Measurements from ENCODE around the gene NUP205.
A peak's percentile ranks its signal among the peaks of the same experiment; 100 is the strongest.

NUP205 gene

GRCh38 chr7:135539629-135540028 lies 18.1 kb upstream of the NUP205 start:
- DNase-seq (ENCODE audit: low read depth), result no peak

DNA sequence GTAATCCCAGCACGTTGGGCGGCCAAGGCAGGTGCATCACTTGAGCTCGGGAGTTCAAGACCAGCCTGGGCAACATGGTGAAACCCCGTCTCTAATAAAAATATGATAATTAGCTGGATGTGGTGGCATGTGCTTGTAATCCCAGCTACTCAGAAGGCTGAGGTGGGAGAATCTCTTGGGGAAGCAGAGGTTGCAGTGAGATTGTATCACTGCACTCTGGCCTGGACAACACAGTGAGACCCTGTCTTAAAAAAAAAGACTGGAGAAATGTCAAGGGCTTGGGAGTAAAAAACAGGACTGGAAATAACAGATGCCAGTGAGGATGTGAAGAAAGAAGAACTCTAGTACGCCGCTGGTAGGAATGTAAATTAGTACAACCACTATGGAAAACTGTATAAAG lies 16.7 kb upstream of the NUP205 start:
- no peak for DNase-seq (ENCODE audit: low read depth)

- DNase-seq (ENCODE audit: low read depth), result no peak
Observed at GRCh38 chr7:135550196-135550595, 7.5 kb upstream of the NUP205 start.

DNA sequence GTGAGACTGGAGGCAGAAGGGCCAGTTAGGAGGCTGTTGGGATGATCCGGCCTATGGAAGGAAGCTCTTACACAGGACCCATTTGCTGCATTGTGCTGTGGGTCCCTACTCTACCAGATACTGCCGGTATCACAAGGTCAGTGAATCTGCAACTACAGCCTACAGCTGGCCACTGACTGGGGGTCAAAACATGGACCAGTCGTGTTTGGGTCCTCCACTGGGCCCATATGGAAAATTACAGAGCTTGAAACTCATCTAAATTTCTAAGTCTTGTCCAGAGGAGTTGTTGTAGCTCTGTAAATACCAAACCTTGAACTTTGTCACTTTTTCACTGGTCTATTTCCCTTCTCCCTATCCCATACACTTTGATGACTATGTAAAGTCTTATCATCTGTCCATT lies 5.6 kb upstream of the NUP205 start:
- DNase-seq (ENCODE audit: low read depth), result no peak

GRCh38 chr7:135553346-135553745 lies 4.4 kb upstream of the NUP205 start:
- DNase-seq (ENCODE audit: low read depth), result no peak

DNA sequence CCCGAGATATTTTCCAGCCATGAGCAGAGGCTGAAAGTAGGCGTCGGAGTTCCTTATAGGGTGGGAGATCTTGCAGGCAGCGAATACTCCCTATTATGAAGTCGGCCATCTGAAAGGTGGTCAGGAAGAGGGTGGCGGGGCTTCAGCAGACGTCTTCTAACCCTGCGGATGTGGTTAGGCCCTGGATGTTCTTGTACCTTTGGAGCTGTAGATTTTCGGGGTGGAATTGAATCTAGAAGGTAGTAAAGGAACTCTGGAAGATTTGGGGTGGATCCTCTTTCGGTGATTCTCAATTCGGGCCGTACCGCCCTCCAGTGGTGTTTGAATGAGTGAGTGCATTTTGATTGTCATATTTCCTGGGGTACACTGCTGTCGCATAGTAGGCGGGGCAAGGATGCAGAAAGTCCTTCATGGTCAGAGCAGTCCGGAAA lies 635 bp downstream of the NUP205 start:
- peak; percentile 44 for DNase-seq (ENCODE audit: low read depth)

DNA sequence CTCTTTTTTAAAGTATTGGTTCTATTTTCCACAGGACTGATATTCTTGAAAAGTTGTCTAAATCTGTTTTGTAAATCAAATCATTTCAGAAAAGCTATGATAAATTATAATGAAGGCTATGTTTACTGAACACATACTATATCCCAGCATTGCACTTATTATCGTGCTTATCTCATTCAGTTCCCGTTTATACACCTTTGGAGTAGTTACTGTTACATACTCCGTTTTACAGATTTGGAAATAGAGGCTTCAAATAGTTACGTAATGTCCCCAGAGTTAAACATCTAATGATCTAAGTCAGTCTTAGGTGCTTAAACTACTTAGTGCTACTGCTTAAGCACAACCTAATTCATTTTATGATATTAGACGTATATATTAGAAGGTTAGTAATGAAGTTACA lies 1.2 kb downstream of the NUP205 start:
- DNase-seq (ENCODE audit: low read depth), result no peak

GRCh38 chr7:135560631-135561030 lies 2.9 kb downstream of the NUP205 start:
- DNase-seq (ENCODE audit: low read depth), result no peak

DNA sequence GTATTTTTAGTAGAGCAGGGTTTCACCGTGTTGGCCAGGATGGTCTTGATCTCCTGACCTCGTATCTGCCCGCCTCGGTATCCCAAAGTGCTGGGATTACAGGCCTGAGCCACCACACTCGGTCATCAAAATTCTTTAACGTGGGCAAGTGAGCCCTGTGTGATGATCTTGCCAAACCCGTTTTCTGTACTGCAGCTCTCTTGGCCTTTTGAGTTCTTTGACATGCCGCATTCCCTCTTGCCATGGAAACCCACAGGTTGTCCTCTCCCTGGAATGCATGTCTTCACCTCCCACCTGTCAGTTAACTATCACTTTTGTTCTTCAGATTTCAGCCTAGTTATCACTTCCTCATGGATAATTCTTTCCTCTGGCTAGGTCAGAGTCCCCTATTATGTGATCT lies 5.0 kb downstream of the NUP205 start:
- DNase-seq (ENCODE audit: low read depth), result no peak

- no peak for DNase-seq (ENCODE audit: low read depth)
Observed at GRCh38 chr7:135571834-135572233, 14.1 kb downstream of the NUP205 start.

- DNase-seq (ENCODE audit: low read depth), result no peak
Observed at GRCh38 chr7:135573541-135573940, 15.8 kb downstream of the NUP205 start.

DNA sequence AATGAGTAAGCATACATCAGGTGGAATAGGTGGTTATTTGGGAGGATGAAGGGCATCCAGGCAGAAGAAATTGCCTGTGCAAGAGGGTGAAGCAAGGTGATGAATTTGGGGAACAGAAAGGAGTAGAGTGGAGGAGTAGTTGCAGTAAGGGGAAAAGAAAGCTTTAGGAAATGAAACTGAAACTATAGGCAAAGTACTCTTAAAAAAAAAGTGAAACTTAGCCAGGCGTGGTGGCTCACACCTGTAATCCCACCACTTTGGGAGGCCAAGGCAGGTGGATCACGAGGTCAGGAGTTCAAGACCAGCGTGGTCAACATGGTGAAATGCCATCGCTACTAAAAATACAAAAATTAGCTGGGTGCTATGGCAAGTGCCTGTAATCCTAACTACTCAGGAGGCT lies 17.6 kb downstream of the NUP205 start:
- no peak for DNase-seq (ENCODE audit: low read depth)

DNA sequence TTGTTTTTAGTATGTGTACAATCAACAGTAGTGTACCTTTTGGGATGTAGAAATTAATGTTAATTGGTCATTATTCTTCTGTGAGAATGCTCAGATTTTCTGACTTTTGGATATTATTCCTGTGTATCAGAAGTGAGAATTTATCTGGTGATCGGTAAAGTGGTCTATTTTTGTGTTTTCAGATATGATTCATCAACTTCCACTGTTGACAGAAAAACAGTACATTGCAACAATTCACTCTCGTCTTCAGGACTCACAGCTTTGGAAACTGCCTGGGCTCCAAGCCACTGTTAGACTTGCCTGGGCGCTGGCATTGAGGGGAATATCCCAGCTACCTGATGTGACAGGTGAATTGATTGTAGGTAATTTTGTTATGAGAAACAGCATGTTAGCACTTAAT lies 20.9 kb downstream of the NUP205 start:
- no peak for DNase-seq (ENCODE audit: low read depth)

GRCh38 chr7:135584362-135585353 lies 26.9 kb downstream of the NUP205 start:
- DNase-seq (ENCODE audit: low read depth), result no peak

GRCh38 chr7:135597181-135597925 lies 39.6 kb downstream of the NUP205 start:
- DNase-seq (ENCODE audit: low read depth), result no peak

- DNase-seq (ENCODE audit: low read depth), result no peak
Observed at GRCh38 chr7:135597926-135598305, 40.2 kb downstream of the NUP205 start.

GRCh38 chr7:135599471-135599870 lies 41.8 kb downstream of the NUP205 start:
- DNase-seq (ENCODE audit: low read depth), result no peak

DNA sequence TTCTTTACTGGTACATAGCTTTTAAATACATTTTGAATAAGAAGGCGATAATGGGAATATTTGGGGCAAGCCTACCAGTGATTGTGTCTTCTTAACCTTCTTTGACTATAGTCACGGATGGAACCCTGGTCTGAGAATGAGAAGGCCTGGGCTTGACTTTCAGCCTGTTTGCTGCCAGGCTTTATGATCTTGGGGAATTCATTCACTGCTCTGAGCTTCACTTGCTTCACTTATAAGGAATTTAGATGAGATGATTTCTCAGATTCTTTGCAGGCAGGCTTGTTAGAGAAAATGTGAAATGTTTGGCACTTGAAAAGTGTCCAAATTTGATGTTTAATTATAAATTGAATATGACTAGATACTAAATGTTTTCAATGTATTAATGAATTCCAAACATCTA lies 42.5 kb downstream of the NUP205 start:
- DNase-seq (ENCODE audit: low read depth), result no peak

GRCh38 chr7:135601182-135601581 lies 43.5 kb downstream of the NUP205 start:
- no peak for DNase-seq (ENCODE audit: low read depth)

GRCh38 chr7:135602304-135602703 lies 44.6 kb downstream of the NUP205 start:
- DNase-seq (ENCODE audit: low read depth), result no peak

DNA sequence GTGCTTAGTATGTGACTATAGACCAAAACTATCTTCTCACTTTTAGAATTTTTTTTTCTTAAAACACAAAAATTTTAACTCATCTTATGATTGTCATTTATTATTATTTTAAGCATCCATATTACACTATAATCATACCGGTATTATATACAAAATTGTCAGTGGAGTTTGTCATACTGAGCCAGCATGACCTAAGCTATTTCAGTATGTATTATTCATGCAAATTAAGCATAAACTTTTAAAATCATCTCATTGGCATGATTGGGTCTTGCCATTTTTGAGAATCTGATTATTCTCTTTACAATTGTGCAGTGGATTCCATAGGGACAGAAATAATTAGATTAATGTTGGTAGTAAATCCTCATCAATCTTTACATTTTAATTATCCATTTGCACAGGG lies 58.4 kb downstream of the NUP205 start:
- no peak for DNase-seq (ENCODE audit: low read depth)

DNA sequence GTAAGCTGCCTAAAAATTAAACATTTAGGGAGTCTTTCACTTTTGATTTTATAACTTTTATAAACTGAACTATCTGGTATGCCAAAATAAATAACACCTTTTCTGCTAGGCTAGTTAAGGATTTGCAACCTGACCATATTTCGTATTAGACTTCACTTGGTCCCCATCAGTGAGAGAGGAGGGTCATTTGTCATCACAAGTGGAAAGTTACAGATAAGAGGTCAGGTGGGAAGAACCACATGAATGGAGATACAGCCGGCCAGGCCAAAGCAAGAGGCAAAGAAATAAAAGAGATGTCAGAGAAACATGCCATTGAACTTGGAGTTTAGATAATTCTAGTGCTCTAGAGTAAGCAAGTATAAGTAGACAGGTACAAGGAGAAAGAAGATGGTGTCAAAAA lies 60.1 kb downstream of the NUP205 start:
- no peak for DNase-seq (ENCODE audit: low read depth)

- DNase-seq (ENCODE audit: low read depth), result no peak
Observed at GRCh38 chr7:135618510-135618909, 60.8 kb downstream of the NUP205 start.
